GM12872 (cell line): ENCODE data around the gene SPRING1.

Source experiments
- TF ChIP-seq, protein P1 (sequence below): IDR thresholded peaks from 3 replicates; pipeline ENCODE4 v1.5.1; 2011; ENCODE audit warnings: low read depth, mild to moderate bottlenecking, low read length, moderate library complexity; ENCODE audit not compliant: insufficient read depth

SPRING1 gene

GRCh38 chr12:116735951-116736599 is 1.8 kb downstream of the SPRING1 start:
- TF ChIP-seq, protein P1, sequence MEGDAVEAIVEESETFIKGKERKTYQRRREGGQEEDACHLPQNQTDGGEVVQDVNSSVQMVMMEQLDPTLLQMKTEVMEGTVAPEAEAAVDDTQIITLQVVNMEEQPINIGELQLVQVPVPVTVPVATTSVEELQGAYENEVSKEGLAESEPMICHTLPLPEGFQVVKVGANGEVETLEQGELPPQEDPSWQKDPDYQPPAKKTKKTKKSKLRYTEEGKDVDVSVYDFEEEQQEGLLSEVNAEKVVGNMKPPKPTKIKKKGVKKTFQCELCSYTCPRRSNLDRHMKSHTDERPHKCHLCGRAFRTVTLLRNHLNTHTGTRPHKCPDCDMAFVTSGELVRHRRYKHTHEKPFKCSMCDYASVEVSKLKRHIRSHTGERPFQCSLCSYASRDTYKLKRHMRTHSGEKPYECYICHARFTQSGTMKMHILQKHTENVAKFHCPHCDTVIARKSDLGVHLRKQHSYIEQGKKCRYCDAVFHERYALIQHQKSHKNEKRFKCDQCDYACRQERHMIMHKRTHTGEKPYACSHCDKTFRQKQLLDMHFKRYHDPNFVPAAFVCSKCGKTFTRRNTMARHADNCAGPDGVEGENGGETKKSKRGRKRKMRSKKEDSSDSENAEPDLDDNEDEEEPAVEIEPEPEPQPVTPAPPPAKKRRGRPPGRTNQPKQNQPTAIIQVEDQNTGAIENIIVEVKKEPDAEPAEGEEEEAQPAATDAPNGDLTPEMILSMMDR = no peak

DNA sequence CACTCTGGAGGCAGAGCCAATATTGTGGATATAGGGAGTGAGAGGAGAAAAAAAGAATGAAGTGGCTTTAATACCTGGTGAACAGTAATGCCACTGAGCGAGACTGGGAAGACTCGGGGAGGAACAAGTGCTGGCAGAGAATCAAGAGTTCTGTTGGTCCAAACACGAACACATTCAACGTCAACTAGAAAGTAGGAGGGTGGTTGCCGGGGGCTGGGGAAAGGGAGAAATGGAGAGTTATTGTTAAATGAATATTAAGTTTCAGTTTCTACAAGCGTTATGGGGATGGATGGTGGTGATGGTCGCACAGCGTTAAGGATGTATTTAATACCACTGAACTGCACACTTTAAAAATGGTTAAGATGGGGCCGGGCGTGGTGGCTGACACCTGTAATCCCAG is 2.8 kb downstream of the SPRING1 start:
- TF ChIP-seq, protein P1 = no peak

DNA sequence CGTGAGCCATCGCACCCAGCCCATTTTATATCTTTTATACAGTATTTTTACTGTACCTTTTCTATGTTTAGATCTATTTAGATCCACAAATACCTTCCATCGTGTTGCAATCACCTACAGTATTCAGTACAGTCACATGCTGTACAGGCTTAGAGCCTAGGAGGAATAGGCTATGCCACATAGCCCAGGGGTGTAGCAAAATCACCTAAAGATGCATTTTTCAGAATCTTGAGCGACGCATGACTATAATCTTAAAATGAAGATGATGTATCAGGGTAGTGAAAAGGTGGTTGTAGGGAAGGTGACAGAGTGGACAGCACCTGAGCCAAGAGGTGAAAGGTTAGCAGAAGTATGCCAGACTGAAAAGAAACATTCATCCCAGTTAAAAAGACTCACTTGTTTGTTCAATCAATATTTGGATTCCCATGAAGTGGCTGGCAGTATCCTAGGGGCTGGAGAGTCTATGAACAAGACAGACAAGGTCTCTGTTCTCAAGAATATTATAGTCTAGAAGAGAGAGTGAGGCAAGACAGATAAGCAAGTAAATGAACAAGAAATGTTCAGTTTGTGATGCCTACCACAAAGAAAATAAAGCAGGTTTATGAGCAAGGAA is 3.6 kb downstream of the SPRING1 start:
- TF ChIP-seq, protein P1 = no peak

DNA sequence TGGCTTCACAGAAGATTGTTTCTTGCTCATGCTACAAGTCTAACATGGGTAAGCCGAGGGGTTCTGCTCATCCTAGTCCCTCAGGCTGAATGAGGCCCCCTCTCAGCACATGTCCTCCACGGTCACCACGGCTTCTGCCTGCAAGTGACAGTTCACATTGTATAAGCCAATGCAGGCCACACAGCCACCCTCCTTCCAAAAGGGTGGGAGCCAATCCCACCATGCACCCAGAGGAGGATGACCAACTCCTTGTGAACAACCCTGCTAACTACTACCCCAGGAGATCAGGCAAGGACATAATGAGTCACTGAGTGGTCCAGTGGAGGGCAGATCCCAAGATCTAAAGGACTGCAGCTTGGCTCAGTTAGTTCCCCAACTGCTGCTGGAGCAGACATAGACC is 6.1 kb downstream of the SPRING1 start:
- TF ChIP-seq, protein P1 = no peak

DNA sequence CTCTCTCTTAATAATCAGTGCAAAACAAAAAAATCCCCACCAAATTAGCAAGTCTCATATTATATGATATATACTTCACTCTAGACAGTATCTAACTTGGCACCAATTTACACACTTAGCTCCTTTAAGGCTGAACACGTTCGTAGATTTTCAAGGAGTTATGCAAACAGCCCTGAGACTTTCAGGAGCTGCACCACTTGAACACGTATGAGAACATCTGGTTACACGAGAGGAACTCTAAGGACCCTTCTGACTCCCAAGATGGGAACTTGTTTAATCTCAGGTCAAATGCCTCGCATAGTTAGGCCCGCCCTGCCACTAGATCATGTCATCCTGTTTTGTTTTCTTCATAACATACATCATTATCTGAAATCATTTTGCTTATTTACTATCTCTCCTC is 10.0 kb downstream of the SPRING1 start:
- TF ChIP-seq, protein P1 = no peak

GRCh38 chr12:116727261-116727660 is 10.6 kb downstream of the SPRING1 start:
- TF ChIP-seq, protein P1 = no peak

DNA sequence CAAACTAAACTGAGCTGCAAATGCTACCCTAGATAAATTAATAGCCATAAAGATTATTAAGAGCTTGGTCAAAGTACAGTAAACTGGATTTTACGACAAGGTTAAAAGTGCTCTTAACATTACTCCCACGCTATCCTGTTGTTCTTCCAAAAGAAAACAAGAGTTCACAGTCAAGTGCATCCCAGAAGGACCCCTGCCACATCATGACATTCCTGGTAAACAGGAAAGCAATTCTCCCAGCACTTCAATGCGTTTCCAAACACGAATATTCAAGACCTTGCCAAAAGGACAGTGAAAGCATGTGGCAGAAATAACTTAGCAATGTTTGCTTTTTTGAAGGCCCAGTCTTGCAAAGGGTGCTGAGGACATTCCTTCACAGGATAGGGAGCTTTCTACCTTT is 11.2 kb downstream of the SPRING1 start:
- TF ChIP-seq, protein P1 = no peak

GRCh38 chr12:116722245-116722644 is 15.6 kb downstream of the SPRING1 start:
- TF ChIP-seq, protein P1 = no peak
